NCI-H2107 (cell line): ENCODE measurements around the gene DOK6.
"Not testable (repeated sequence)": the region's sequence is repeated elsewhere in the genome, so short reads cannot be mapped to it uniquely, and the experiment has no call there.

ENCODE experiments used
- DNase-seq: peaks from one replicate; lab custom pipeline; 2025; lab: John Stamatoyannopoulos, UW

The DOK6 gene

DNA sequence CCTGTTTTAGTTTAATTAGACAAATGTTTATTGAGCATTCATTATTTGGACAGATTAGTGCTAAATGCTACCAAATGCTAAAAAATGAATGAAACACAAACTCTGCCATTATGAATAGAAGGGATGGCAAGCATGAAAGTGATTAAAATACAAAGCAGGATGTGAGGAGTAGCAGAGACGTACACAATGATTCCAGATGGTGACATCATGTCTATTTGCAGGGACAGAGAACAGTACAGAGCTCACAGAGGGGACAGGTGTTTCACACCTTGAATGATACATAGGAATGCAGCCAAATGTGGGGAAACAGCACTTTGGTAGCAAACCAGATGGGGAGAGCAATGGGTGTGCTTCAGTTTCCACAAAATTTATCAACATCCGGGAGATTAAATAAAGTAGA lies 470.7 kb downstream of the DOK6 start:
- no peak for DNase-seq

DNA sequence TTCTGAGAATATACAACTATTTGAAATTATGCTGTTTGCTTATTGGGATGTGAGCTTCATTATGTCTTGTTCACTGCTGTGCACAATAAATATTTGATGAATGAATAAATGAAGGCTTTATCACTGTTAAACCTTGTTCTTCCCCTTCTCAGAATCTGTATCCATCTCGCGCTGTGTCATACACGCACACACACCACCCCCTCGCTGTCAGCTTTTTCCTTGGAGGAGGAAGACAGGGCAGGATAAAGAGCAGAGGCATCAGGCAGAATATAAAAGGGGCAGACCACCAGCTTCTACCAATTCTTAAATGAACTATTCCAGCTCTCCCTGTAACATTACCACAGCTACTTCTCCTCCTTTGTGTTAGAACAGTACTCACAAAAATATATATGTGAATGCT lies 472.0 kb downstream of the DOK6 start:
- no peak for DNase-seq

DNA sequence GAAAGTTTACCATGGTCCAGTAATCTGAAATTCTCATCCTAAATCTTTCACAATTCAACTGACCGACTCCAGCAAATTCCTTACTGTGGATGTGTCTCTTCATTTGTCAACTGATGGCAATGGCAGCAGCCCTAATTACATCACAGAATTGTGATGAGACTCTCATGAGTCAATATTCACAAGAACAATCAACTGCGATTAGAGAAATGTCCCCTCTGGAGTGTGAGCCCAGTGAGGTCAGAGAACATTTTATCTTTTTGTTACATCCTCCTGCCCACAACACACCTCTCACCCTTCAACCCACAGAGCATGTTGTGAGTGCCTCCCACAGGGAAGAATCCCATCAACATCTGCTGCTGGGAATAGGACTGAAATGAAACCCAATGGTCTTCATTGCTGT lies 473.4 kb downstream of the DOK6 start:
- DNase-seq: no peak

DNA sequence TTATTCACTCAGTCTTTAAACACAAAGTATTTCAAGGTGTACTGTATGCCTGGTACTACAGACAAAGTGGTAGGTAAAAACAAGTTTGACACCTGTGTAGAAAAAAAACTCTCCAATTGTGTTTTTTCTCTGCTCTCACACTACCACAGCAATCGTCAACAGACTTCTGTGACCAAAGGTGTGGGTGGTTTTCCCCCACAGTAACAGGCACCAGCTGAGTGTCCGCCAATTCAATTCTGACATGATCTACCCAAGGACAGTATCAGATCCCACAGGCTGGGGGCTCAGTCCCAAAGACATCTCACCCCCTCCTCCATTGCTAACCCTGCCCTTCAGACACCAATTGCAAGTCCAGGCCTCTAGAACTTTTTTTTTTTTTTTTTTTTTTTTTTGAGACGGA lies 475.8 kb downstream of the DOK6 start:
- DNase-seq: no peak

DNA sequence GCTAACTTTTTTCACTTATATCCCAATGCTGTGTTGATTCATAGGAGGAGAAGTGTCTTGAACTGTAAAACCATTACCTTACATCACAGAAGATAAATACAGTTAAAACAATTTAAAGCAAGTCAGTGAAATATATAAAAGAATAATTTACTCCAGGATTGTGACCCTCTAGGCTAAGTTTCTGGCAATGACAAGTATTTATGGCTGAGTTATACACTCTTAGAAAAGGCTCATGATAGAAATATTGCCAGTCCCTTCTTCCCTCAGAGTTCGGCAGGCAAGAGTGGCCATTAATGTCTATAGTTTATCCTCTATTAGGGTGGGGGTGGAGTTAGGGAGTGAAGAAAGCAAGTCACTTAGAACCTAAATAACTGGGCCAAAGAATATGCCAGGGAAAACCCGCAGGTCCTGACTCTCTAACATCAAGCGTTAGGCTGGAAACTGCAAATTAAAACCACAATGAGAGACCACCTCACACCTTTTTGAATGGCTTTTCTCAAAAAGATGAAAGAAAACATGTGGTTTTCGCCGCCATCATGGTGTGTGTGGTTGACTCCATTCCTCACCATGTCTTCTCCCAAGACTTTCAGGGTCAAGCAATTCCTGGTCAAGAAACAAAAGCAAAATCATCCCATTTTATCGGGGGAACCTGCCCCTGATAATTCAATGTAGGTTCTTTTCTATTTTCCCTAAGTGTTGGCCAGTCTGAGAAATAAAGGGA lies 477.7 kb downstream of the DOK6 start:
- DNase-seq: no peak

DNA sequence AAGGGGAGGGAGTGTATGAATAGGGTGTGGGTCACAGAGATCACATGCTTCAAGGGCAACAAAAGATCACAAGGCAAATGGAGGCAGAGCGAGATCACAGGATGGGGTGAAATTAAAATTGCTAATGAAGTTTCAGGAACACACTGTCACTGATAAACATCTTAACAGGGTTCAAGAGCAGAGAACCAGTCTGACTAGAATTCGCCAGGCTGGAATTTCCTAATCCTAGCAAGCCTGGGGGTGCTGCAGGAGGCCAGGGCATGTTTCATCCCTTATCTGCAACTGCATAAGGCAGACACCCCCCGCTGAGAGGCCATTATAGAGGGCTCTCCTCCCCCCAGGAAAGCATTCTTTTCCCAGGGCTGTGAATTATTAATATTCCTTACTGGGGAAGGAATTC lies 478.4 kb downstream of the DOK6 start:
- not testable (repeated sequence) for DNase-seq

DNA sequence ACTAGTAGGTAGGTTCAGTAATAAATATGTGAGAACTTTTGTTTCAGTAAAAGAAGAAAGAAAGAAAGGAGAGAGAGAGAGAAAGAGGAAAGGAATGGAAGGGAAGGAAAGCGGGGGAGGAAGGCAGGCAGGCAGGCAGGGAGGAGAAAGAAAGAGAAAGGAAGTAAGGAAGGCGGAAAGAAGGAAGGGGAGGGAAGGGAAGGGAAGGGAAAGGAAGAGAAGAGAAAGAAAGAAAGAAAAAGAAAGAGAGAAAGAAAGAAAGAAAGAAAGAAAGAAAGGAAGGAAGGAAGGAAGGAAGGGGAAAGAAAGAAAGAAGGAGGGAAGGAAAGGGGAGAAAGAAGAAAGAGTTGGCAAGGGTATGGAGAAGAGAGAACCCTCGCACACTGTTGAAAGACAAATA lies 479.4 kb downstream of the DOK6 start:
- no peak for DNase-seq

DNA sequence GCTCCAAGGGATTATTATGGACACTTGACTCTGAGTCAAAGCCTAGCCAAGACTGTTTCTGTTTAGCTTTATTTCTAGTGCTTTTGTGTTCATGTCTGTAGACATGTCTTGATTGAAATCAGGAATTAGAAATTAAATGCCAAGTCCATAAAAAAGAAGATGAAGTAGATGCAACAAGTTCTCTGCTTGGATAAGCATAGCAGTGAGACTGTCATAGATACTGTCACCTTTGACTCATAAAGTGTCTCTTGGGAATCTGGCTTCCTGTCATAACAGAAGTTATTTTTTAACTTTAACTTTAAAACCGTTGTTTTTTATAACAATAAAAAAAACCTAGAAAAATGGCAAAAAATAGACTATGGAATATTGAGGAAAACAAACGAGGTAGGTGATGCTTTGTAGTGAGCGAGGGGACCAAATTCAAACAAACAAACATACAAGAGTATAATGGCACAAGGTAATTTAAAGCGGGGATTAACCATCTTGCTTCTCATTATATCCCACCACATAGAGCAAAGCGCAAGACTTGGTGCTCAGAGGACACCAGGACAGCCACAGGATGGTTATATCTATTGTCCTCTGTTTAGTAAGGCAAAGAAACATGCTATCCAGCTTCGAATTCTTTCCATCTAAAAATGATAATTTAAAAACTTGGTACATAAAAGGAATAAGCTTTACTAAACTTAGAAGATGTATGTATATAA lies 482.4 kb downstream of the DOK6 start:
- DNase-seq: no peak

DNA sequence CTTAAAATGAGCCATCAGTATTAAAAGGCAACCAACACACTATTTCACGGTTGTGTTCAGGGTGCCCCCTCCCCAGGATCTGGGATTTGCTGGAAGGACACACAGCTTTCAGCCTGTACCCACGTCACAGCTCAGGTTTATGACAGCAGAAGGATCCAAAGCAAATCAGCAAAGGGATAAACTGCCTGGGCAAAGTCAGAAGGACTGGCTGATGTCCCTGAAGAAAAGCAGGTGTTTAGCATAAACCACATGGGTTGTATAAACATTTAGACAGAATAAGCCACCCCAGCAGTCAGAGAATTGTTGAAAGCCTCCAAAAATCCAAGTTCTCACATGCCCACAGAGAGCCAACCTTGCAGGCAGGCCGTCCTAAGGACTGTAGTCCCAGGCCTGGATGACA lies 483.1 kb downstream of the DOK6 start:
- DNase-seq: no peak

DNA sequence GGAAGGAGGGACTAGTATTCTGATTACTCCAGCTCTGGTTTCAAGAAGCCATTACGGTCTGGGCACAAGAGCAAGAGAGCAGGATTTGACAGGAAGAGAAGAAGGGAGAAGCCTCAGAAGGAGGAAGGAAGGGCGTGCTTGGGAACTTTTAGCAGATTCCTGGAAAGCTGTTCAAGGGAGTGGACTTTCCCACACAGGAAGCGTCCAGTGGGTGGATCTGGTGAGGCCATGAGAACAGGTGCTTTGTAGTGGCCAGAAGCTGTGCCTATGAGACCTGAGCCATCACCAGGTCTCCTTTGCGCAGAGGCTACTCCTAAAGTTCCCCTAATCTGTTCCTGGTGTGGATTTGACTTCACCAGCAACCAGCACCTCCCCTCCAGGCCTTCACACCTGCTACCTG lies 484.7 kb downstream of the DOK6 start:
- no peak for DNase-seq

DNA sequence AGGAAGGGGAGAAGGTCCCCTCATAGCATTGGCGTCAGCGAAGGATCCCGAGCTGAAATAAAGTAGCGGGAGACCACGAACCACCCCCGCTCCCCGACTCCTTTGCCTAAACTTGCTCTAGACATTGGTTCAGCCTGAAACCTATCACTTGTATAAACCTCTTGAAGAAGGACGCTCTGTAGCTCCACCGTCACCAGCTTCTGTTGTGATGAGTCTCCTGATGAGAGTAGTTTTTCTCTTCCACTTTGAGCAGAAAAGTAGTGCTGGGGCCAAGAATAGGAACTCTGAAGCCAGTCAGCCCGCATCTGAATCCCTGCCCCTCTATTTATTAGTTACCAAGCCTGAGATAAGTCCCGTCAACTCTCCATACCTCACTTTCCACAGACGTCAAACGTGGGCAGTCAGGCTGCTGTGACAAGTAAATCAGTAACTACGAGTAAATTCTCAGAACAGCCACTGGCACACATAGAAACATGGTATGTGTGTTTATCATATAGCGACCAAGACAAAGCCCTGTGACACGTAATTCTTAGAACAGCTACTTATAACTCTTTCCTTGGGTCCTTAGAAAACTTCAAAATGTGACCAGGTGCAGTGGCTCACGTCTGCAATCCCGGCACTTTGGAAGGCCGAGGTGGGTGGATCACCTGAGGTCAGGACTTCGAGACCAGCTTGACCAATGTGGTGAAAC lies 485.3 kb downstream of the DOK6 start:
- no peak for DNase-seq

DNA sequence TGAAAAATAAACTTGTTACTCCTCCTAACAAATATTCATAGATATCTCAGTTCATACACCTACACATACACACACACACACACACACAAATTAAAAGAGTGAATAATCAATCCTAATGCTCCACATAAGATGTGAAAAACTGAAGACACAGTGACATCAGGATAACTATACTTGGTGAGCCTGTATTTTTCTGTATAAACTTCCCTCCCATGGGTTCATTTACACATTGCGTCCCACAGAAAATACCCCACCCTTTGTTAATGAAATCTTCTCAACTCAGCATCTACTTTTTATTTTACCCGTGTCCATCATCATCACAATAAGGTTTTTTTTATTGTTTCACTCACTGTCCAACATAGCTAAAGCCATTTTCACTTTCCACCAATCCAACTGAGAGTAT lies 486.6 kb downstream of the DOK6 start:
- DNase-seq: no peak

DNA sequence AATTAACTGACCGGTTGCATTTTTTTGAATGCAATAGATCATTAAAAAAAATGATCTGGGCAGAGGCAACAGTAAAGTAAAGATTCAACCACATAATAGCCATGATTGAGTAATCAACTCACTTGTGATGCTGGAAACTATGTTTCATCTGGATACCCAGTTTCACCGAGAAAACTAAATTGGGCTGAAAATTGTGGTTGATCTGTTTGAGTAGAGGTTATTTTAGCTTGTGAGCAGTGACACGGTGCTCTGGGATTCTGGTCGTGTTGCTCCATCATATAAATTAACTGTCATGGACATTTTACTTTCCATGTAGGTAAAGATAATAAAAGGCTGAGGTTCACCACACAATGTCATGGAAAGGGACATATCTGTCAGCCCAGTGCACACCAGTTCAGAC lies 488.3 kb downstream of the DOK6 start:
- DNase-seq: no peak

DNA sequence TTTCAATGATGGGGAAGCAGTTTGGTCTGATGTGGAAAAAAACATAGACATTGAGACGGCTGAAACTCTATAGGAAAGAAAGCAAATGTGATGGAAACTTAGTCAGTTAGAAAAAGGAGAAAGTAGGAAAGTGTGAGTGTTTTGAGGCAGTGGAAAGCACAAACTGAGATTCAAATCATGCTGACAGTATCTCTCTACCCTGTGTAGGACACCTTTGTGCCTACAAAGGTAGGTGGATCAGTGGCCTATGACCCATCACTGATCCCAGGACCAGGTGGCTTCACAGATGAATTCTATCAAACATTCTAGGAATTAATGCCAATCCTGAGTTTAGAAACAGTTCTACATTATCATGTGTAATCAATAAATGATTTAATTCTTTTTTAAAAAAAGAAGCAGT lies 489.9 kb downstream of the DOK6 start:
- no peak for DNase-seq

DNA sequence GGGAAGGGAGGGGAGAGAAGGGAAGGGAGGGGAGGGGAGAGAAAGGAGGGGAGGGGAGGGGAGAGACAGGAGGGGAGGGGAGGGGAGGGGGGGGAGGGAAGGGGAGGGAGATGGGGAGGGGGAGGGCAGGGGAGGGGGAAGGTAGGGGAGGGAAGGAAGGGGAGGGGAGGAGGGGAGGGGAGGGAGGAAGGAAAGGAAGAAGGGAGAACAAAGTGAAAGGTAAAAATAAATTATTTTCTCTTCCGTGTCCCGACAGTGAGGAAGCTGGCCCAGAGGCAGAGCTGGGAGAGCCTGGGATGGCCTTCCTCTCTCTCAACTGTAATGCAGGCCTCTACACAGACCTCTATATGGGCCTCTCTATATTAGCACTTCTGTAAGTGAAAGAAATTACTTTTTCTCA lies 493.8 kb downstream of the DOK6 start:
- DNase-seq: no peak

DNA sequence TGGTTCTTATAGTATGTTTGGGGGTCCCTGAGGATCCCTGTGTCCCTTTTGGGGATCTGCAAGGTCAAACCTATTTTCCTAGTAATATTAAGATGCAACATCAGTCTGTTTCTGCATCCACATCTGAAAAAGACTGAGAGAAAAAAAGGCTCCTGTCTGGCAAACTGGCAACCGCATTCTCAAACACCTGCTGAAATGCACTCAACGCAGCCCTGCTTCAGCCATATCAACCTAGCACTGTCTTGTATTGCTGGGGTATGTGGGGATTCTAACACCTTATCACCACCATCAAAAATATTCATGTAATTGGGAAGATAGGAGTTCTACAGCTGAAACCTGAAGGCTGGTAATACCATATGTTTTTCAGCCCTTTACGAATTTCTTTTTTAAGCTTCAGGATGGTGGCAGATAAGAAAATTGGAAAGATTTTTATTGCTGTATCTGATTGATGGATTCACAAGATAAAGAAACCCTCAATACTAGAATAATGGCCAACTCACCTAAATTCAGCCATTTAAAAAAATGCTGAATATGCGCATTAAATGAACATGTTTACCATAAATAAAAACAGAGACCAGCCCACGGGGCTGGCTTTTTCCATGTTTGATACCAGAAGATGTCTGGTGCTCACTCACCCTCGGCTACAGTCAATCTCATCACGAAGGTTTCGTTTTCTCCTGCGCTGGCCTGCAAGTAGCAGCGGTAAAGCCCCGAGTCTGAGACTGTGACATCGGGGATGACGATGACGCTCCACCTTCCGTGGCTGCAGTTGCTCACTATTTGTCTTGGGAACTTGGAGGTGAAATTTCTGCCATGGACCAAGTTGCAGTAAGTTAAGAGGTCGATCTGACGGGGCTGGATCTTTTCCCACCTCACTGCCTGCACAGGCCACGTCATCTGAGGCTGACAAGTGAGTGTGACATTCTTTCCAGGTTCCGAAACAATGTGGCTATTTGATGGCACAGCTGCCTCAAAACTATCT lies 494.7 kb downstream of the DOK6 start:
- DNase-seq: no peak

DNA sequence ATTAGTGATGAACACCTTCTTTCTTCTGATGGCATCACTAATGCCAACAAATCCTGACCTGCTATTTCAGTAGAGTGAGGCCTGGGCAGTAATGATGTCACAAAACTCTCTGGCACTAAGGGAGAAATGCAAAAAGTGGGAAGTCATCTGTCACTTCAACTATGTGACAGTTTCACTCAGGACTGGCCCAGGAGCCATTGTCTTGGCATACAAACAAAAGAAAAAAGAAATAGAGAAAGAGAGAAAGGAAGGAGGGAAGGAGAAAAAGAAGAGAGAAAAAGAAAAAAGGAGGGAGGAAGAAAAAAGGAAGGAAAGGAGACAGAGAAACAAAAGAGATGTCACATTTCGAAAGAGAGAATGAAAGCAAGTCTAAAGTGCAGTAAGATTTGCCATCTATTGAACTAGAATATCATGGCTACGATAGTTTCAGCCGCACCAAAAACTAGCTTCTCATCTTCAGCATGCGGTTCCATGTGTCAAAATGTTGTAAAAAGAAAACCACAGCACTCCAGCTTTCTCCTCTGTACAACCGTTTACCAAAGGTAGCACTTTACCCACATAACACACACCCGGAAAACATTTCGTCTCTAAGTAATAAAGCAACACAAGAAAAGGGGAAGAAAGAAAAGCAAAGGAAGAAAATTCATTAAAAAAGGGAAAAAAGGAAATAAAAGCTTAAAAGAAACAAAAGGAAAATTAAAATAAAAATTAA lies 496.9 kb downstream of the DOK6 start:
- no peak for DNase-seq

DNA sequence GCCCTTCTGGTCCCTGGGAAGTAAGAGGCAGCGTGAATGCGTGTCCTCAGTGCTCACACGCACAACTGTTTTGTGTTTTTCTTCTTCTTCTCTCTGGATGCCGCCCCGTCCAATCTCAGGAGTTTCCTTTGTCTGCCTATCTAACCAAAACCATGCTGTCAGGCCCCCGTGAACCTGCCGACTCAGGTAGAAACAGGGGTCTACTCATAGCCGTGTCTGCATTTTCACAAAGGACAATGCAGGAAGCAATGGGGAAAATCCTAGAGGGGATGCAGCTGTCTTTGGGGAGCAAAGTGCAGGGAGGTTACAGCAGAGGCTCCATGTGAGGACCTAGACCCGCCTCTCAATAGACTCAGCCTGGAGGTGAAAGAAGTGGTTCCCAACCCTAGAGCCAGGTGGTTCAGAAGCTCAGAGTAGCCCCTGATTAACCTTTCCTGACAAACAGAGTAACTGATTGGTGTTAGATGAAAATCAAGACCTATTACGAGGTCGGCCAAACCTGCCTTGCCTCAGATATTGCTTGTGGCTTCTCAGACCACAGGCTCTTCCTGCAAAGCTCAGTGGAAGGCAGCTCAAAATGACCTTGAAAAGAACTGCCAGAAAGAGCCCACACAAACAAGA lies 497.7 kb downstream of the DOK6 start:
- DNase-seq: no peak
